H9 (cell line): ENCODE results near the gene ELF3. TPM values are rescaled to one million over a fixed set of nuclear protein-coding genes. Genes with fewer than 3 reads are reported as not detected.

Experiments
- DNase-seq: peaks from one replicate; pipeline ENCODE4 v3.0.0-alpha.2; 2017
- H2AFZ ChIP-seq: one replicate; pipeline ENCODE4 v1.6.1; 2013; ENCODE audit warnings: mild to moderate bottlenecking, low read length, control low read depth, moderate library complexity
- H2AK5ac ChIP-seq: 2 replicates; pipeline ENCODE4 v1.6.1; 2013; ENCODE audit warnings: low read length, control low read depth, mixed read lengths; ENCODE audit not compliant: insufficient read length
- H2BK120ac ChIP-seq: one replicate; pipeline ENCODE4 v1.6.1; 2013; ENCODE audit warnings: low read depth, mild to moderate bottlenecking, low read length, control low read depth, inconsistent platforms; ENCODE audit not compliant: poor library complexity, severe bottlenecking
- H2BK12ac ChIP-seq: 2 replicates; pipeline ENCODE4 v1.6.1; 2013; ENCODE audit warnings: low read length, control low read depth, mixed read lengths, low read depth; ENCODE audit not compliant: insufficient read length
- H2BK15ac ChIP-seq: 2 replicates; pipeline ENCODE4 v1.6.1; 2013; ENCODE audit warnings: low read depth, low read length, control low read depth
- H2BK20ac ChIP-seq: one replicate; pipeline ENCODE4 v1.6.1; 2013; ENCODE audit warnings: low read depth, mild to moderate bottlenecking, low read length, control low read depth, inconsistent platforms; ENCODE audit not compliant: poor library complexity, severe bottlenecking
- H2BK5ac ChIP-seq: 2 replicates; pipeline ENCODE4 v1.6.1; 2013; ENCODE audit warnings: low read length, control low read depth, mixed read lengths; ENCODE audit not compliant: insufficient read length
- H3K14ac ChIP-seq: 2 replicates; pipeline ENCODE4 v1.6.1; 2013; ENCODE audit warnings: low read length, control low read depth; ENCODE audit not compliant: insufficient read depth
- H3K18ac ChIP-seq: 2 replicates; pipeline ENCODE4 v1.6.1; 2013; ENCODE audit warnings: low read depth, mild to moderate bottlenecking, mixed read lengths, low read length, control low read depth; ENCODE audit not compliant: insufficient read length
- H3K23ac ChIP-seq: 2 replicates; pipeline ENCODE4 v1.6.1; 2013; ENCODE audit warnings: low read length, control low read depth, mixed read lengths, low read depth; ENCODE audit not compliant: insufficient read length
- H3K23me2 ChIP-seq: 2 replicates; pipeline ENCODE4 v1.6.1; 2013; ENCODE audit warnings: low read depth, mild to moderate bottlenecking, mixed read lengths, low read length, control low read depth; ENCODE audit not compliant: insufficient read length, poor library complexity, severe bottlenecking
- H3K27ac ChIP-seq: 2 replicates; pipeline ENCODE4 v1.5.1; 2013; ENCODE audit warnings: low read length, control low read depth, mixed read lengths, low read depth; ENCODE audit not compliant: insufficient read length
- H3K27me3 ChIP-seq: 2 replicates; pipeline ENCODE4 v1.6.1; 2013; ENCODE audit warnings: low read length, control low read depth, inconsistent platforms; ENCODE audit not compliant: insufficient read depth
- H3K4ac ChIP-seq: 2 replicates; pipeline ENCODE4 v1.6.1; 2013; ENCODE audit warnings: low read depth, mild to moderate bottlenecking, control low read depth, inconsistent platforms, low read length, moderate library complexity
- H3K4me1 ChIP-seq: 2 replicates; pipeline ENCODE4 v1.6.1; 2013; ENCODE audit warnings: low read length, control low read depth, inconsistent platforms; ENCODE audit not compliant: insufficient read depth
- H3K4me2 ChIP-seq: 2 replicates; pipeline ENCODE4 v1.6.1; 2013; ENCODE audit warnings: low read length, control low read depth, mixed read lengths; ENCODE audit not compliant: insufficient read length, insufficient read depth
- H3K56ac ChIP-seq: 2 replicates; pipeline ENCODE4 v1.6.1; 2013; ENCODE audit warnings: low read depth, mild to moderate bottlenecking, mixed read lengths, low read length, control low read depth; ENCODE audit not compliant: insufficient read length
- H3K79me1 ChIP-seq: 2 replicates; pipeline ENCODE4 v1.6.1; 2013; ENCODE audit warnings: low read depth, mild to moderate bottlenecking, moderate library complexity, low read length, control low read depth, inconsistent platforms; ENCODE audit not compliant: insufficient read depth, poor library complexity, severe bottlenecking
- H3K79me2 ChIP-seq: 2 replicates; pipeline ENCODE4 v1.6.1; 2013; ENCODE audit warnings: low read length, control low read depth, inconsistent platforms; ENCODE audit not compliant: insufficient read depth
- H3K9ac ChIP-seq: 2 replicates; pipeline ENCODE4 v1.6.1; 2013; ENCODE audit warnings: low read length, control low read depth, mixed read lengths; ENCODE audit not compliant: insufficient read length; ENCODE audit errors: extremely low read depth
- H3K9me3 ChIP-seq: one replicate; pipeline ENCODE4 v1.6.1; 2013; ENCODE audit warnings: low read depth, low read length, inconsistent platforms; ENCODE audit not compliant: control insufficient read depth
- H3T11ph ChIP-seq: one replicate; pipeline ENCODE4 v1.6.1; 2013; ENCODE audit warnings: mild to moderate bottlenecking, low read length, control low read depth, inconsistent platforms
- H4K20me1 ChIP-seq: one replicate; pipeline ENCODE4 v1.6.1; 2013; ENCODE audit not compliant: control insufficient read depth, insufficient read length, insufficient read depth
- H4K5ac ChIP-seq: 2 replicates; pipeline ENCODE4 v1.6.1; 2013; ENCODE audit warnings: low read depth, mild to moderate bottlenecking, mixed read lengths, low read length, control low read depth; ENCODE audit not compliant: insufficient read length
- H4K8ac ChIP-seq: replicated peaks from 2 replicates; pipeline ENCODE4 v1.6.1; 2013; ENCODE audit warnings: low read length, control low read depth, mixed read lengths, low read depth; ENCODE audit not compliant: insufficient read length
- H4K91ac ChIP-seq: 2 replicates; pipeline ENCODE4 v1.6.1; 2013; ENCODE audit warnings: low read depth, mild to moderate bottlenecking, moderate library complexity, mixed read lengths, low read length, control low read depth; ENCODE audit not compliant: insufficient read length
- H3K27ac Mint-ChIP-seq, 3 experiments: 2 replicates in 2 of 3; 3 replicates in 1 of 3; pipeline ENCODE4 v1.8.0; 2020 to 2021; ENCODE audit warnings: mixed read lengths in 3 of 3, mild to moderate bottlenecking in 1 of 3, moderate library complexity in 1 of 3
- H3K27me3 Mint-ChIP-seq: 2 replicates; pipeline ENCODE4 v1.8.0; 2021; ENCODE audit warnings: low read depth, mild to moderate bottlenecking, moderate library complexity, mixed read lengths
- H3K36me3 Mint-ChIP-seq, 3 experiments: 2 replicates in 2 of 3; 3 replicates in 1 of 3; pipeline ENCODE4 v1.8.0; 2020 to 2021; ENCODE audit warnings: low read depth in 3 of 3, mixed read lengths in 3 of 3; ENCODE audit not compliant: insufficient read depth in 1 of 3
- H3K4me1 Mint-ChIP-seq, 2 experiments: 2 replicates each; pipeline ENCODE4 v1.8.0; 2020; ENCODE audit warnings: mixed read lengths in 2 of 2
- H3K4me3 Mint-ChIP-seq, 2 experiments: 2 replicates in 1 of 2; 3 replicates in 1 of 2; pipeline ENCODE4 v1.8.0; 2020 to 2021; ENCODE audit warnings: mild to moderate bottlenecking in 2 of 2, mixed read lengths in 2 of 2, moderate library complexity in 1 of 2
- H3K9me3 Mint-ChIP-seq, 2 experiments: 2 replicates in 1 of 2; 3 replicates in 1 of 2; pipeline ENCODE4 v1.8.0; 2020; ENCODE audit warnings: mild to moderate bottlenecking in 2 of 2, mixed read lengths in 2 of 2, moderate library complexity in 1 of 2
- CTCF ChIP-seq: fragments of 200-600 bp; sonication (generic); conservative IDR thresholded peaks from 3 replicates; pipeline ENCODE4 v1.8.0; 2021; ENCODE audit warnings: antibody characterized with exemption, mild to moderate bottlenecking
- WGBS: extraction: QIAGEN DNeasy Blood & Tissue Kit; methylation state at CpG from one replicate; pipeline ENCODE4 v1.1.7; 2013; ENCODE audit warnings: missing lambda C conversion rate, low lambda C conversion rate, mixed read lengths; ENCODE audit not compliant: insufficient read length; ENCODE audit errors: extremely low coverage; 5-methylcytosine and 5-hydroxymethylcytosine counted together
- total RNA-seq: library from RNA; stranded (reverse); gene quantifications from 2 replicates; pipeline ENCODE4 v1.2.1, GENCODE V29; 2021

ELF3 gene
- total RNA-seq, 1 experiment from 2014 or later = 10.4 TPM

- Histone ChIP-seq H2AK5ac (no peak overlapping the region), H4K20me1 (no peaks in the 10 kb centered on the region), H2BK5ac (no peak overlapping the region), H3K23ac (no peak overlapping the region), H3K18ac (no peak overlapping the region), H3K4me2 (no peak overlapping the region), H3K14ac (no peak overlapping the region), H4K5ac (no peak overlapping the region), H3K79me1 (no peaks in the 10 kb centered on the region), H3K4ac (no peak overlapping the region), H3K56ac (no peak overlapping the region), H4K8ac (no peak overlapping the region), H2BK20ac (no peak overlapping the region), H3K9me3 (no peaks in the 10 kb centered on the region), H3K79me2 (no peaks in the 10 kb centered on the region), H2BK15ac (no peak overlapping the region), H4K91ac (no peak overlapping the region), H3K23me2 (no peaks in the 10 kb centered on the region), H3T11ph (no peak overlapping the region), H3K27me3 (no peaks in the 10 kb centered on the region), H2BK12ac (no peak overlapping the region), H2AFZ (no peak overlapping the region), H3K9ac (no peak overlapping the region), H2BK120ac (no peak overlapping the region), H3K27ac (no peak overlapping the region), H3K4me1 (no peaks in the 10 kb centered on the region; the same call in 1 of the 2 replicates)
- Mint-ChIP-seq H3K9me3 (peaks cover 0 to 3% of the 10 kb centered on the region in 2 experiments; a peak in 2 of 5 replicates), H3K27me3 (no peaks in the 10 kb centered on the region), H3K4me3 (no peak overlapping the region), H3K4me1 (peaks cover 2 to 4% of the 10 kb centered on the region in 2 experiments; a peak in 3 of 4 replicates), H3K27ac (no peak overlapping the region), H3K36me3 (peaks cover 0 to 4% (median 0%) of the 10 kb centered on the region in 3 experiments; a peak in 1 of 7 replicates)
- DNase-seq = no peak
- TF ChIP-seq CTCF = no peak
- no CpG with 5 or more reads among the region's 5 CpGs for WGBS
Measured at GRCh38 chr1:202029171-202029665, 18.8 kb downstream of the ELF3 start.
